ENCODE data around the gene NECAB2.

NECAB2 gene

GRCh38 chr16:84045818-84046470, 77.9 kb downstream of the NECAB2 start:
- DNase-seq: no peak

GRCh38 chr16:84047206-84047605, 79.2 kb downstream of the NECAB2 start:
- no peak for DNase-seq

GRCh38 chr16:84047626-84048025, 79.6 kb downstream of the NECAB2 start:
- no peak for DNase-seq

- DNase-seq: no peak
Measured at GRCh38 chr16:84048270-84048669, 80.2 kb downstream of the NECAB2 start.

GRCh38 chr16:84048871-84049270, 80.8 kb downstream of the NECAB2 start:
- DNase-seq: no peak

GRCh38 chr16:84049403-84050060, 81.5 kb downstream of the NECAB2 start:
- DNase-seq: no peak

GRCh38 chr16:84050316-84050715, 82.3 kb downstream of the NECAB2 start:
- no peak for DNase-seq

GRCh38 chr16:84052071-84052622, 84.1 kb downstream of the NECAB2 start:
- DNase-seq: no peak

Data from suppressor macrophage (primary cell).